Measurements from ENCODE around the gene HS3ST3B1. TPM values are rescaled to one million over a fixed set of nuclear protein-coding genes. Genes with fewer than 3 reads are reported as not detected.
A peak's percentile ranks its signal among the peaks of the same experiment; 100 is the strongest.

The HS3ST3B1 gene
- total RNA-seq, 1 experiment from 2014 or later, result 0.59 TPM

DNA sequence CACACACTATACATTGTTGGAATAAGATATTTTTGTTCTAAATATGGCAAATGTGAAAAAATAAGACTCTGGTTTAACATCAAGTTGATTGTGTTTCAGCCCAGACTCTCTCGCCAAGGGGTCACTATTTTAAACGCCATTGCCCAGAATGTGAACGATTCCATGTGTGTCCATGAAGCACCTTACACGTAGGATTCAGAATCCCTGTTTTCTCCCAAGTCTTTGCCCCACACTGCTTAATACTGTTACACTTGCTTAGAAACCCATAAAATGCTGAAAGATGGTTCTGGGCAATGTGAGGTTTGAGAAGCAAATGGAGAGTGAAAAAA, 7.7 kb downstream of the HS3ST3B1 start:
- intact Hi-C loops (cut with micrococcal nuclease; ENCODE audit: unreplicated experiment) (loop anchor here (5.0 to 10.0 kb wide), 2 partner anchors 616 to 711 kb away; no protein-coding TSS in a partner anchor), in situ Hi-C loops (cut with HindIII; ENCODE audit: low pct_unique_long_range_greater_than_20kb, low sequenced_read_pairs) (no loop called here)
- DNase-seq (ENCODE audit: low read depth, low spot score) (no peak), ATAC-seq (no peak)
- H3K4me3 ChIP-seq (ENCODE audit: low read depth in 2 of 2, low read length in 2 of 2), result no peak overlapping the region; a peak in 1 of 4 replicates
- BruUV-seq (replicated peaks), result no TSS peak
- no peak overlapping the region for H3K27ac ChIP-seq (ENCODE audit: low read length)
- H3K9me3 ChIP-seq (ENCODE audit: control insufficient read depth, insufficient read depth, low read depth, low read length), result no peaks in the 10 kb centered on the region
- peaks cover 5% of the 10 kb centered on the region; the same call in 1 of the 2 replicates for H3K27me3 ChIP-seq (ENCODE audit: control insufficient read depth, insufficient read depth, low read length)
- POLR2A ChIA-PET, result no interaction called here
- H3K4me1 ChIP-seq (ENCODE audit: control insufficient read depth, insufficient read depth, low read length), result no peaks in the 10 kb centered on the region
- CTCF ChIA-PET, result no interaction called here
- TF ChIP-seq, protein P1, sequence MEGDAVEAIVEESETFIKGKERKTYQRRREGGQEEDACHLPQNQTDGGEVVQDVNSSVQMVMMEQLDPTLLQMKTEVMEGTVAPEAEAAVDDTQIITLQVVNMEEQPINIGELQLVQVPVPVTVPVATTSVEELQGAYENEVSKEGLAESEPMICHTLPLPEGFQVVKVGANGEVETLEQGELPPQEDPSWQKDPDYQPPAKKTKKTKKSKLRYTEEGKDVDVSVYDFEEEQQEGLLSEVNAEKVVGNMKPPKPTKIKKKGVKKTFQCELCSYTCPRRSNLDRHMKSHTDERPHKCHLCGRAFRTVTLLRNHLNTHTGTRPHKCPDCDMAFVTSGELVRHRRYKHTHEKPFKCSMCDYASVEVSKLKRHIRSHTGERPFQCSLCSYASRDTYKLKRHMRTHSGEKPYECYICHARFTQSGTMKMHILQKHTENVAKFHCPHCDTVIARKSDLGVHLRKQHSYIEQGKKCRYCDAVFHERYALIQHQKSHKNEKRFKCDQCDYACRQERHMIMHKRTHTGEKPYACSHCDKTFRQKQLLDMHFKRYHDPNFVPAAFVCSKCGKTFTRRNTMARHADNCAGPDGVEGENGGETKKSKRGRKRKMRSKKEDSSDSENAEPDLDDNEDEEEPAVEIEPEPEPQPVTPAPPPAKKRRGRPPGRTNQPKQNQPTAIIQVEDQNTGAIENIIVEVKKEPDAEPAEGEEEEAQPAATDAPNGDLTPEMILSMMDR (IDR thresholded peaks at IDR 0.05), result no peak
- TF ChIP-seq, protein P2, sequence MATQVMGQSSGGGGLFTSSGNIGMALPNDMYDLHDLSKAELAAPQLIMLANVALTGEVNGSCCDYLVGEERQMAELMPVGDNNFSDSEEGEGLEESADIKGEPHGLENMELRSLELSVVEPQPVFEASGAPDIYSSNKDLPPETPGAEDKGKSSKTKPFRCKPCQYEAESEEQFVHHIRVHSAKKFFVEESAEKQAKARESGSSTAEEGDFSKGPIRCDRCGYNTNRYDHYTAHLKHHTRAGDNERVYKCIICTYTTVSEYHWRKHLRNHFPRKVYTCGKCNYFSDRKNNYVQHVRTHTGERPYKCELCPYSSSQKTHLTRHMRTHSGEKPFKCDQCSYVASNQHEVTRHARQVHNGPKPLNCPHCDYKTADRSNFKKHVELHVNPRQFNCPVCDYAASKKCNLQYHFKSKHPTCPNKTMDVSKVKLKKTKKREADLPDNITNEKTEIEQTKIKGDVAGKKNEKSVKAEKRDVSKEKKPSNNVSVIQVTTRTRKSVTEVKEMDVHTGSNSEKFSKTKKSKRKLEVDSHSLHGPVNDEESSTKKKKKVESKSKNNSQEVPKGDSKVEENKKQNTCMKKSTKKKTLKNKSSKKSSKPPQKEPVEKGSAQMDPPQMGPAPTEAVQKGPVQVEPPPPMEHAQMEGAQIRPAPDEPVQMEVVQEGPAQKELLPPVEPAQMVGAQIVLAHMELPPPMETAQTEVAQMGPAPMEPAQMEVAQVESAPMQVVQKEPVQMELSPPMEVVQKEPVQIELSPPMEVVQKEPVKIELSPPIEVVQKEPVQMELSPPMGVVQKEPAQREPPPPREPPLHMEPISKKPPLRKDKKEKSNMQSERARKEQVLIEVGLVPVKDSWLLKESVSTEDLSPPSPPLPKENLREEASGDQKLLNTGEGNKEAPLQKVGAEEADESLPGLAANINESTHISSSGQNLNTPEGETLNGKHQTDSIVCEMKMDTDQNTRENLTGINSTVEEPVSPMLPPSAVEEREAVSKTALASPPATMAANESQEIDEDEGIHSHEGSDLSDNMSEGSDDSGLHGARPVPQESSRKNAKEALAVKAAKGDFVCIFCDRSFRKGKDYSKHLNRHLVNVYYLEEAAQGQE (IDR thresholded peaks at IDR 0.05; ENCODE audit: insufficient read depth in 1 of 2, low read depth in 2 of 2, low read length in 1 of 2), result no peak
- no peak for TF ChIP-seq SIN3A (IDR thresholded peaks at IDR 0.05; ENCODE audit: borderline replicate concordance, insufficient read depth, low read depth, low read length)
- no peaks in the 10 kb centered on the region for H3K36me3 ChIP-seq (ENCODE audit: control insufficient read depth, insufficient read depth, low read length)

DNA sequence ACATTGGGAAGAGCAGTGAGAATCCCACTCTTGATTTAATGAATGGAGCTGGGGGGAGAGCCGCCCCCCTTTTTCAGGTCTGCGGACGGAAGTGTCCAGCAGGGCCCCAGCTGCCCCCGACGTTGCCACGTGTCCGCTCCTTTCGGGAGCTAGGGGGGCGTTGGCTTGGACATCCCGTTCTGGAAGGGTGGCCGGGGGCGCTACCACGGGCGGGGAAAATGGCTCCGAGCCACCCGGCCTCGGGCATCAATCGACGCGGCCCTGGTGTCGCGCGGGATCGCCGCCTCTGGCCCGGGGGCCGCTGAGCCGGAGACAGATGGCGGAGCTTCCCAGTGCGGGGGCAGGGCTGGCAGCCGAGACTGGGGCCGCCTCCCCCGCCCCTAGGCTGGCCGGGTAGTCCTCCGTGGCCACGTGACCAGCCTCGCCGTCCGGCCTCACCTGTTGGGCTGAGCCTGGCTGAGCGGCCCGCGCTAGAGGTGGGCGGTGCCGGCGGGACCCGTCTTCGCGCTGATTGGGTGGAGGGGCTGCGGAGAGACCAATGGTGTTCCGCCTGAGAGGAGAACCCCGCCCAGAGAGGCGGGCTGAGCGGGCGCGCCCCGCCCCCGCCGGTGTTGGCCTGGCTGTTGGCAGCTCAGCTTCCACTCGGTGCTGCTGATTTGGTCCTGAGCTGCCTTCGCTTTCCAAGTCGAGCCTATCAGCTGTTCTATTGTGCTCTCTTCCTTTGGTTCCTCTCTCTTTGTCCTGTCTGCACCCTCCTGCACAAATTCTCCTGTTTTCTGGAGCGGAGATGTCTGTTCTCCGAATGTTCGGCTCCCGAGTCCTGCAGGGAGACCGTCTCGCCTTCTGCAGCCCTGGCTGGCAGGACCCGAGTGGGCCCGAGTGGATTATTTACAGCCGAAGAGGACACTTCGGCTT, 8.3 kb downstream of the HS3ST3B1 start:
- Histone ChIP-seq H3K4me3 (ENCODE audit: low read depth in 2 of 2, low read length in 2 of 2) (peak overlapping the region; percentile 44 to 60), H3K27ac (ENCODE audit: low read length) (no peak overlapping the region), H3K4me1 (ENCODE audit: control insufficient read depth, insufficient read depth, low read length) (no peaks in the 10 kb centered on the region), H3K27me3 (ENCODE audit: control insufficient read depth, insufficient read depth, low read length) (peaks cover 5% of the 10 kb centered on the region; the same call in 1 of the 2 replicates), H3K36me3 (ENCODE audit: control insufficient read depth, insufficient read depth, low read length) (no peaks in the 10 kb centered on the region), H3K9me3 (ENCODE audit: control insufficient read depth, insufficient read depth, low read depth, low read length) (no peaks in the 10 kb centered on the region)
- TF ChIP-seq SIN3A (IDR thresholded peaks at IDR 0.05; ENCODE audit: borderline replicate concordance, insufficient read depth, low read depth, low read length) (no peak), TCF7L2 (IDR thresholded peaks at IDR 0.05; ENCODE audit: low read depth, low read length) (no peak), POLR2AphosphoS5 (IDR thresholded peaks at IDR 0.05; ENCODE audit: low read depth, low read length) (no peak)
- TF ChIP-seq, protein P2 (IDR thresholded peaks at IDR 0.05; ENCODE audit: insufficient read depth in 1 of 2, low read depth in 2 of 2, low read length in 1 of 2), result no peak
- TF ChIP-seq, protein P1 (IDR thresholded peaks at IDR 0.05), result no peak
- intact Hi-C loops (cut with micrococcal nuclease; ENCODE audit: unreplicated experiment) (loop anchor here (5.0 to 10.0 kb wide), 2 partner anchors 616 to 712 kb away; no protein-coding TSS in a partner anchor), in situ Hi-C loops (cut with HindIII; ENCODE audit: low pct_unique_long_range_greater_than_20kb, low sequenced_read_pairs) (no loop called here)
- ATAC-seq (peak; percentile 97), DNase-seq (ENCODE audit: low read depth, low spot score) (no peak)
- POLR2A ChIA-PET, result no interaction called here
- CTCF ChIA-PET, result no interaction called here
- BruUV-seq (replicated peaks), result no TSS peak

All from Panc1 (cell line).